ENCODE measurements around the gene STOX1.
"Not testable (repeated sequence)": the region's sequence is repeated elsewhere in the genome, so short reads cannot be mapped to it uniquely, and the experiment has no call there.

The STOX1 gene

GRCh38 chr10:68810830-68811229 is 16.5 kb upstream of the STOX1 start:
- H3K9ac ChIP-seq (ENCODE audit: low read length in 2 of 2); H3K27me3 ChIP-seq (ENCODE audit: control insufficient read depth in 1 of 2, insufficient read depth in 2 of 2, low read length in 2 of 2); H3K4me1 ChIP-seq (ENCODE audit: control insufficient read depth, insufficient read depth, low read length); H3K9me3 ChIP-seq (ENCODE audit: control insufficient read depth in 2 of 2, low read length in 2 of 2); H3K36me3 ChIP-seq (ENCODE audit: control insufficient read depth in 2 of 2, insufficient read depth in 2 of 2, low read length in 2 of 2); H3K4me3 ChIP-seq (ENCODE audit: low read length in 2 of 2); H3K27ac ChIP-seq (ENCODE audit: low read length): not testable (repeated sequence)

GRCh38 chr10:68811314-68812009 is 15.9 kb upstream of the STOX1 start:
- Histone ChIP-seq H3K9ac (ENCODE audit: low read length in 2 of 2) (no peak overlapping the region), H3K36me3 (ENCODE audit: control insufficient read depth in 2 of 2, insufficient read depth in 2 of 2, low read length in 2 of 2) (no peaks in the 10 kb centered on the region), H3K4me3 (ENCODE audit: low read length in 2 of 2) (no peak overlapping the region), H3K9me3 (ENCODE audit: control insufficient read depth in 2 of 2, low read length in 2 of 2) (no peaks in the 10 kb centered on the region), H3K27me3 (ENCODE audit: control insufficient read depth in 1 of 2, insufficient read depth in 2 of 2, low read length in 2 of 2) (no peaks in the 10 kb centered on the region), H3K4me1 (ENCODE audit: control insufficient read depth, insufficient read depth, low read length) (no peaks in the 10 kb centered on the region), H3K27ac (ENCODE audit: low read length) (no peak overlapping the region)

GRCh38 chr10:68812420-68812819 is 14.9 kb upstream of the STOX1 start:
- no peak overlapping the region for H3K9ac ChIP-seq (ENCODE audit: low read length in 2 of 2)
- no peaks in the 10 kb centered on the region for H3K9me3 ChIP-seq (ENCODE audit: control insufficient read depth in 2 of 2, low read length in 2 of 2)
- H3K4me3 ChIP-seq (ENCODE audit: low read length in 2 of 2): no peak overlapping the region
- H3K27me3 ChIP-seq (ENCODE audit: control insufficient read depth in 1 of 2, insufficient read depth in 2 of 2, low read length in 2 of 2): no peaks in the 10 kb centered on the region
- H3K27ac ChIP-seq (ENCODE audit: low read length): no peak overlapping the region
- no peaks in the 10 kb centered on the region for H3K4me1 ChIP-seq (ENCODE audit: control insufficient read depth, insufficient read depth, low read length)
- H3K36me3 ChIP-seq (ENCODE audit: control insufficient read depth in 2 of 2, insufficient read depth in 2 of 2, low read length in 2 of 2): no peaks in the 10 kb centered on the region

GRCh38 chr10:68813559-68813958 is 13.8 kb upstream of the STOX1 start:
- no peak overlapping the region for H3K4me3 ChIP-seq (ENCODE audit: low read length in 2 of 2)
- H3K36me3 ChIP-seq (ENCODE audit: control insufficient read depth in 2 of 2, insufficient read depth in 2 of 2, low read length in 2 of 2): no peaks in the 10 kb centered on the region
- no peaks in the 10 kb centered on the region for H3K4me1 ChIP-seq (ENCODE audit: control insufficient read depth, insufficient read depth, low read length)
- no peak overlapping the region for H3K27ac ChIP-seq (ENCODE audit: low read length)
- H3K9ac ChIP-seq (ENCODE audit: low read length in 2 of 2): no peak overlapping the region
- H3K27me3 ChIP-seq (ENCODE audit: control insufficient read depth in 1 of 2, insufficient read depth in 2 of 2, low read length in 2 of 2): no peaks in the 10 kb centered on the region
- no peaks in the 10 kb centered on the region for H3K9me3 ChIP-seq (ENCODE audit: control insufficient read depth in 2 of 2, low read length in 2 of 2)

GRCh38 chr10:68816796-68817412 is 10.4 kb upstream of the STOX1 start:
- Histone ChIP-seq H3K36me3 (ENCODE audit: control insufficient read depth in 2 of 2, insufficient read depth in 2 of 2, low read length in 2 of 2) (no peaks in the 10 kb centered on the region), H3K4me1 (ENCODE audit: control insufficient read depth, insufficient read depth, low read length) (no peaks in the 10 kb centered on the region), H3K27ac (ENCODE audit: low read length) (no peak overlapping the region), H3K9me3 (ENCODE audit: control insufficient read depth in 2 of 2, low read length in 2 of 2) (no peaks in the 10 kb centered on the region), H3K27me3 (ENCODE audit: control insufficient read depth in 1 of 2, insufficient read depth in 2 of 2, low read length in 2 of 2) (no peaks in the 10 kb centered on the region), H3K4me3 (ENCODE audit: low read length in 2 of 2) (no peak overlapping the region), H3K9ac (ENCODE audit: low read length in 2 of 2) (no peak overlapping the region)

- H3K27me3 ChIP-seq (ENCODE audit: control insufficient read depth in 1 of 2, insufficient read depth in 2 of 2, low read length in 2 of 2); H3K9ac ChIP-seq (ENCODE audit: low read length in 2 of 2); H3K9me3 ChIP-seq (ENCODE audit: control insufficient read depth in 2 of 2, low read length in 2 of 2); H3K36me3 ChIP-seq (ENCODE audit: control insufficient read depth in 2 of 2, insufficient read depth in 2 of 2, low read length in 2 of 2); H3K4me1 ChIP-seq (ENCODE audit: control insufficient read depth, insufficient read depth, low read length); H3K27ac ChIP-seq (ENCODE audit: low read length); H3K4me3 ChIP-seq (ENCODE audit: low read length in 2 of 2): not testable (repeated sequence)
Measured at GRCh38 chr10:68820359-68820758, 7.0 kb upstream of the STOX1 start.

GRCh38 chr10:68822626-68823025 is 4.7 kb upstream of the STOX1 start:
- not testable (repeated sequence) for H3K9me3 ChIP-seq (ENCODE audit: control insufficient read depth in 2 of 2, low read length in 2 of 2); H3K9ac ChIP-seq (ENCODE audit: low read length in 2 of 2); H3K4me1 ChIP-seq (ENCODE audit: control insufficient read depth, insufficient read depth, low read length); H3K27me3 ChIP-seq (ENCODE audit: control insufficient read depth in 1 of 2, insufficient read depth in 2 of 2, low read length in 2 of 2); H3K27ac ChIP-seq (ENCODE audit: low read length); H3K36me3 ChIP-seq (ENCODE audit: control insufficient read depth in 2 of 2, insufficient read depth in 2 of 2, low read length in 2 of 2); H3K4me3 ChIP-seq (ENCODE audit: low read length in 2 of 2)

GRCh38 chr10:68827592-68827959 is 245 bp downstream of the STOX1 start:
- H3K27ac ChIP-seq (ENCODE audit: low read length); H3K4me1 ChIP-seq (ENCODE audit: control insufficient read depth, insufficient read depth, low read length); H3K36me3 ChIP-seq (ENCODE audit: control insufficient read depth in 2 of 2, insufficient read depth in 2 of 2, low read length in 2 of 2); H3K9me3 ChIP-seq (ENCODE audit: control insufficient read depth in 2 of 2, low read length in 2 of 2); H3K9ac ChIP-seq (ENCODE audit: low read length in 2 of 2); H3K27me3 ChIP-seq (ENCODE audit: control insufficient read depth in 1 of 2, insufficient read depth in 2 of 2, low read length in 2 of 2): not testable (repeated sequence)
- peak overlapping the region in 1 of 2 donors; percentile 81 for H3K4me3 ChIP-seq (ENCODE audit: low read length in 2 of 2)

- H3K36me3 ChIP-seq (ENCODE audit: control insufficient read depth in 2 of 2, insufficient read depth in 2 of 2, low read length in 2 of 2); H3K9ac ChIP-seq (ENCODE audit: low read length in 2 of 2); H3K27me3 ChIP-seq (ENCODE audit: control insufficient read depth in 1 of 2, insufficient read depth in 2 of 2, low read length in 2 of 2); H3K4me1 ChIP-seq (ENCODE audit: control insufficient read depth, insufficient read depth, low read length); H3K27ac ChIP-seq (ENCODE audit: low read length); H3K9me3 ChIP-seq (ENCODE audit: control insufficient read depth in 2 of 2, low read length in 2 of 2): not testable (repeated sequence)
- H3K4me3 ChIP-seq (ENCODE audit: low read length in 2 of 2): peak overlapping the region in 1 of 2 donors; percentile 68
Measured at GRCh38 chr10:68828083-68828601, 811 bp downstream of the STOX1 start.

- Histone ChIP-seq H3K9me3 (ENCODE audit: control insufficient read depth in 2 of 2, low read length in 2 of 2) (no peaks in the 10 kb centered on the region), H3K9ac (ENCODE audit: low read length in 2 of 2) (no peak overlapping the region), H3K36me3 (ENCODE audit: control insufficient read depth in 2 of 2, insufficient read depth in 2 of 2, low read length in 2 of 2) (no peaks in the 10 kb centered on the region), H3K4me3 (ENCODE audit: low read length in 2 of 2) (no peak overlapping the region), H3K4me1 (ENCODE audit: control insufficient read depth, insufficient read depth, low read length) (peaks cover 6% of the 10 kb centered on the region), H3K27me3 (ENCODE audit: control insufficient read depth in 1 of 2, insufficient read depth in 2 of 2, low read length in 2 of 2) (no peaks in the 10 kb centered on the region), H3K27ac (ENCODE audit: low read length) (no peak overlapping the region)
Measured at GRCh38 chr10:68828833-68829232, 1.5 kb downstream of the STOX1 start.

- Histone ChIP-seq H3K27me3 (ENCODE audit: control insufficient read depth in 1 of 2, insufficient read depth in 2 of 2, low read length in 2 of 2) (no peaks in the 10 kb centered on the region), H3K36me3 (ENCODE audit: control insufficient read depth in 2 of 2, insufficient read depth in 2 of 2, low read length in 2 of 2) (no peaks in the 10 kb centered on the region), H3K9me3 (ENCODE audit: control insufficient read depth in 2 of 2, low read length in 2 of 2) (no peaks in the 10 kb centered on the region), H3K27ac (ENCODE audit: low read length) (no peak overlapping the region), H3K9ac (ENCODE audit: low read length in 2 of 2) (no peak overlapping the region), H3K4me3 (ENCODE audit: low read length in 2 of 2) (no peak overlapping the region), H3K4me1 (ENCODE audit: control insufficient read depth, insufficient read depth, low read length) (peaks cover 6% of the 10 kb centered on the region)
Measured at GRCh38 chr10:68829521-68829920, 2.2 kb downstream of the STOX1 start.

Data from stomach smooth muscle (tissue), 2 donors.